Smooth muscle cell of the brain vasculature (primary cell): ENCODE data around the gene ZNF532.
A peak's percentile ranks its signal among the peaks of the same experiment; 100 is the strongest.

Source experiments
- DNase-seq: peaks from one replicate; pipeline ENCODE4 v3.0.0-alpha.2; 2012; ENCODE audit warnings: low read depth, low spot score

ZNF532 gene

GRCh38 chr18:58870130-58870529 is 5.5 kb downstream of the ZNF532 start:
- DNase-seq = no peak

- no peak for DNase-seq
Observed at GRCh38 chr18:58870621-58871020, 5.9 kb downstream of the ZNF532 start.

GRCh38 chr18:58871514-58872420 is 7.1 kb downstream of the ZNF532 start:
- DNase-seq = no peak

GRCh38 chr18:58878640-58879039 is 14.0 kb downstream of the ZNF532 start:
- no peak for DNase-seq

- DNase-seq = no peak
Observed at GRCh38 chr18:58881477-58881876, 16.8 kb downstream of the ZNF532 start.

GRCh38 chr18:58882044-58882443 is 17.4 kb downstream of the ZNF532 start:
- no peak for DNase-seq

- no peak for DNase-seq
Observed at GRCh38 chr18:58882686-58883085, 18.0 kb downstream of the ZNF532 start.

- DNase-seq = no peak
Observed at GRCh38 chr18:58884680-58885079, 20.0 kb downstream of the ZNF532 start.

- no peak for DNase-seq
Observed at GRCh38 chr18:58886431-58886830, 21.8 kb downstream of the ZNF532 start.

- DNase-seq = no peak
Observed at GRCh38 chr18:58886864-58887612, 22.4 kb downstream of the ZNF532 start.

- no peak for DNase-seq
Observed at GRCh38 chr18:58887613-58887963, 22.9 kb downstream of the ZNF532 start.

- no peak for DNase-seq
Observed at GRCh38 chr18:58891776-58892175, 27.1 kb downstream of the ZNF532 start.

- no peak for DNase-seq
Observed at GRCh38 chr18:58892488-58892887, 27.8 kb downstream of the ZNF532 start.

- DNase-seq = no peak
Observed at GRCh38 chr18:58893388-58894099, 28.9 kb downstream of the ZNF532 start.

GRCh38 chr18:58894930-58895329 is 30.3 kb downstream of the ZNF532 start:
- DNase-seq = no peak

- DNase-seq = no peak
Observed at GRCh38 chr18:58895385-58895784, 30.7 kb downstream of the ZNF532 start.

- DNase-seq = no peak
Observed at GRCh38 chr18:58896268-58896667, 31.6 kb downstream of the ZNF532 start.

- DNase-seq = no peak
Observed at GRCh38 chr18:58896734-58897508, 32.2 kb downstream of the ZNF532 start.

GRCh38 chr18:58898010-58898799 is 33.5 kb downstream of the ZNF532 start:
- DNase-seq = no peak

GRCh38 chr18:58900015-58900649 is 35.5 kb downstream of the ZNF532 start:
- peak; percentile 36 for DNase-seq
